ENCODE data around the gene ELK4.
A peak's percentile ranks its signal among the peaks of the same experiment; 100 is the strongest.

The ELK4 gene

DNA sequence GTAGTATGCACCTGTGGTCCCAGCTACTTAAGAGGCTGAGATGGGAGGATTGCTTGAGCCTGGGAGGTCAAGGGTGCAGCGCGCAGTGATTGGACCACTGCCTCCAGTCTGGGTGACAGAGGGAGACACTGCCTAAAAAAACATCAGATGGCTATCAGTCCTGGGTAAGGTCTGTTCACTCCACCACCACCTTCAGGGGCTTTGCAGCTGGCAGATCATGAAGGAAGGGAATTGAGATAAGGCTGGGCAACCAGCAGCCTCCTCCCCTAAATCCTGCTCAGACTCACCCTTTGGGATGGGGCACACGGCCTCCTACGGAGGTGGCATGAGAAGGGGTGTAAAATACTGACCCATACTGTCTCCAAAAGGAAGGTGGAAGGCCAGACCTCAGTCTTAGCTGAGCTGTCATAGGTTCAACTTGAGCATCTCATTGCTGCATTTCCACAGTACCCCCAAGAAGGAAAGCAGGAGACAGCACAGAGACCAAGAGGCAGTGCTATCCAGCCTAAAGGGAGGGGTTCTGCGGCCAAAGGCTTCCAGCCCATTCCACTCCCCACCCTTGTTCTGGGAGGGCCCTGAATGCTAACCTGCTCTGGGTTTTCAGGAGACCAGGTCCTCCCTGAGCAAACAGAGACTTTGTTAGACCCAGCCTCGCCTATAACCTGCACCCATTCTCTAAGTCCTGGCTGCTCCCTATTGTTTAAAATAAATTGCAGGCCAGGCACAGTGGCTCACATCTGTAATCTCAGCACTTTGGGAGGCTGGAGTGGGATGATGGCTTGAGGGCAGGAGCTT lies 34.8 kb upstream of the ELK4 start:
- H3K27me3 ChIP-seq (ENCODE audit: insufficient read depth, low read length): no peaks in the 10 kb centered on the region
- no peak for DNase-seq
- no peak overlapping the region for H3K18ac ChIP-seq (ENCODE audit: low read length)
- H3K79me1 ChIP-seq (ENCODE audit: low read length): no peaks in the 10 kb centered on the region
- no CpG with 5 or more reads among the region's 6 CpGs for WGBS (ENCODE audit: extremely low coverage, insufficient coverage, insufficient read length)
- no peaks in the 10 kb centered on the region for H3K9me3 ChIP-seq (ENCODE audit: insufficient read depth, low read depth, low read length)
- no peak overlapping the region for H3K4ac ChIP-seq (ENCODE audit: low read depth, low read length)
- no peak overlapping the region for H3K4me2 ChIP-seq (ENCODE audit: low read length)
- H2BK120ac ChIP-seq (ENCODE audit: insufficient read depth, low read length, poor library complexity): no peak overlapping the region
- no peak overlapping the region for H4K91ac ChIP-seq (ENCODE audit: low read depth, low read length)
- H3K23ac ChIP-seq (ENCODE audit: low read length): no peak overlapping the region
- H3K4me3 ChIP-seq (ENCODE audit: low read depth, low read length): no peak overlapping the region
- H3K36me3 ChIP-seq (ENCODE audit: control insufficient read depth in 1 of 2, insufficient read depth in 2 of 2, low read length in 2 of 2): no peaks in the 10 kb centered on the region
- no peak overlapping the region for H4K8ac ChIP-seq (ENCODE audit: low read depth, low read length)
- H3K9ac ChIP-seq (ENCODE audit: low read length): no peak overlapping the region
- H2BK5ac ChIP-seq (ENCODE audit: low read depth, low read length, poor library complexity): no peak overlapping the region
- H3K27ac ChIP-seq (ENCODE audit: low read depth, low read length): no peak overlapping the region
- no peaks in the 10 kb centered on the region for H3K79me2 ChIP-seq (ENCODE audit: control insufficient read depth, insufficient read depth, low read length, poor library complexity)
- H3K4me1 ChIP-seq (ENCODE audit: control insufficient read depth in 1 of 2, insufficient read depth in 2 of 2, low read length in 2 of 2): peaks cover 10 to 15% of the 10 kb centered on the region in 2 experiments
- H2AK5ac ChIP-seq (ENCODE audit: low read length): no peak overlapping the region
- H2AFZ ChIP-seq (ENCODE audit: insufficient read depth, low read length, poor library complexity): no peak overlapping the region
- no peak overlapping the region for H2BK12ac ChIP-seq (ENCODE audit: low read length)
- H3K14ac ChIP-seq (ENCODE audit: low read length): no peak overlapping the region
- H4K12ac ChIP-seq (ENCODE audit: low read depth, low read length): no peak overlapping the region

DNA sequence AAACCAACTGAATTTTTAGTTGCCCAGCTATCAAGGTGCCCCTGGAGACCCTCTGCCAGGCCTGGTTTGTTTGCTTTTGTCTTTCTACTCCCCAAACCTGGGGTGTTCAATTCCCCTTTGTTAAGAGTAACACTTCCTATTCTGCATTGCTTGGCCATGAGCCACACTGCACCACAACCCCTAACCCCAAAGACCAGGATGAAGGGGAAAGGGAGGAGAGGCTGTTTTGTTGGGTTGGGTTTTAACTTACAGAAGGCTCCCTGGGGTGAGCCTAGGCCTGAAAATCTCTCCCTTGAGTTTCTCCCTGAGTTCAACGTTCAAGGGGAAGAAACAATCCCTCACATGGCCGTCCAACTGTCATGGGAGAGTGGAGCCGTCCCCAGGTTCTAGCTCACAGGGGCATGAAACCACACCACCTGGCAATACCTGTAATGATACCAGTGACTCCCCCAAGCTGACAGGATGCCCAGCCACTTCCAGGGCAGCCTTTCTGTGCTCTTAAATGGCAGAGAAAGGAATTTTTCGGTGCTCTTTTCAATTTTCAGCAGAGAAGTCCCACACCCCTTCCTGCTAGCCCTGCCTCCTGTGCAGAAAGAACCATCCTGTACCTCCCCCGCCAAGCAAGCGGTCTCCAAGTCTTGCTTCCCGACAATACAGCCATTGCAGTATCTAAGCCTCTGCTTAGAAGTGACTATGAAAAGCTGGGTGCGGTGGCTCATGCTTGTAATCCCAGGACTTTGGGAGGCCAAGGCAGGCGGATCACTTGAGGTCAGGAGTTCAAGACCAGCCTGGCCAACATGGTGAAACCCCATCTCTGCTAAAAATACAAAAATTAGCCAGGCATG lies 33.6 kb upstream of the ELK4 start:
- no peak overlapping the region for H2BK5ac ChIP-seq (ENCODE audit: low read depth, low read length, poor library complexity)
- H3K79me1 ChIP-seq (ENCODE audit: low read length): no peaks in the 10 kb centered on the region
- peaks cover 3 to 10% of the 10 kb centered on the region in 2 experiments for H3K4me1 ChIP-seq (ENCODE audit: control insufficient read depth in 1 of 2, insufficient read depth in 2 of 2, low read length in 2 of 2)
- DNase-seq: no peak
- H3K4ac ChIP-seq (ENCODE audit: low read depth, low read length): no peak overlapping the region
- no peak overlapping the region for H3K14ac ChIP-seq (ENCODE audit: low read length)
- no peak overlapping the region for H3K27ac ChIP-seq (ENCODE audit: low read depth, low read length)
- no peak overlapping the region for H4K8ac ChIP-seq (ENCODE audit: low read depth, low read length)
- H2BK120ac ChIP-seq (ENCODE audit: insufficient read depth, low read length, poor library complexity): no peak overlapping the region
- H3K9me3 ChIP-seq (ENCODE audit: insufficient read depth, low read depth, low read length): no peaks in the 10 kb centered on the region
- no peak overlapping the region for H4K91ac ChIP-seq (ENCODE audit: low read depth, low read length)
- no peaks in the 10 kb centered on the region for H3K36me3 ChIP-seq (ENCODE audit: control insufficient read depth in 1 of 2, insufficient read depth in 2 of 2, low read length in 2 of 2)
- no peak overlapping the region for H3K4me2 ChIP-seq (ENCODE audit: low read length)
- no peaks in the 10 kb centered on the region for H3K79me2 ChIP-seq (ENCODE audit: control insufficient read depth, insufficient read depth, low read length, poor library complexity)
- no peak overlapping the region for H2AK5ac ChIP-seq (ENCODE audit: low read length)
- H3K9ac ChIP-seq (ENCODE audit: low read length): no peak overlapping the region
- no CpG with 5 or more reads among the region's 9 CpGs for WGBS (ENCODE audit: extremely low coverage, insufficient coverage, insufficient read length)
- H2BK12ac ChIP-seq (ENCODE audit: low read length): no peak overlapping the region
- H2AFZ ChIP-seq (ENCODE audit: insufficient read depth, low read length, poor library complexity): no peak overlapping the region
- no peak overlapping the region for H3K18ac ChIP-seq (ENCODE audit: low read length)
- H3K23ac ChIP-seq (ENCODE audit: low read length): no peak overlapping the region
- no peak overlapping the region for H3K4me3 ChIP-seq (ENCODE audit: low read depth, low read length)
- H4K12ac ChIP-seq (ENCODE audit: low read depth, low read length): no peak overlapping the region
- no peaks in the 10 kb centered on the region for H3K27me3 ChIP-seq (ENCODE audit: insufficient read depth, low read length)

DNA sequence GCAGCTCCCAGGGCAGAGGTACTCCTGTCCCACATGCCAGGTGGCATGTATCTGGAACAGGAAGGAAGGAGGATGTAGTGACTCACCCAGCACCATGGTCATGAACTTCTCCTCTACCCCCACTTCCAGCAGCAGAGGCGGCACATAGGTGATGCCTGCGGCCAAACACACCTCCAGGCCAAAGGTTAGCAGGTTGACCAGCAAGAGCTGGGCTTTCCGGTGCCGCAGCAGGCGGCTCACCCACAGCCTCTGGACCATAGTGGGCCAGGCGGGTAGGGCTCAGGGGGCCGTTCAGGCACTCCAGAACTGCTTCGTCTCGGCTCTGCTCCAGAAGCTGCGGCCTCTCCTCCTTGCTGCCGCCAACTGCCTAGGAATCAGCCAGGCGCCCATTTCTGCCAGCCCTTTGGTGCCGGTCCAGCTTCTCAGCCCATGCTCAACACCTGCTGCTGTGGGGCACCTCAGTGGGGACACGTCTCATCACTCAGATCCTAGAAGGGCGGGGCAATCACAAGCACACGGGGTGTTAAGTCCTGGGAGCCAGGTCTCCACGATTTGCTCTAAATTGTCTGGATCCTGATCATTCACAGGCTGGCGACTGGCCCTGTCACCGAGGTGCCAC lies 32.7 kb upstream of the ELK4 start:
- H4K91ac ChIP-seq (ENCODE audit: low read depth, low read length): no peak overlapping the region
- no peaks in the 10 kb centered on the region for H3K9me3 ChIP-seq (ENCODE audit: insufficient read depth, low read depth, low read length)
- no peaks in the 10 kb centered on the region for H3K27me3 ChIP-seq (ENCODE audit: insufficient read depth, low read length)
- no peak overlapping the region for H3K4me3 ChIP-seq (ENCODE audit: low read depth, low read length)
- H2AK5ac ChIP-seq (ENCODE audit: low read length): no peak overlapping the region
- H2BK12ac ChIP-seq (ENCODE audit: low read length): no peak overlapping the region
- H3K4ac ChIP-seq (ENCODE audit: low read depth, low read length): no peak overlapping the region
- no peak overlapping the region for H3K18ac ChIP-seq (ENCODE audit: low read length)
- no peaks in the 10 kb centered on the region for H3K79me2 ChIP-seq (ENCODE audit: control insufficient read depth, insufficient read depth, low read length, poor library complexity)
- no peak overlapping the region for H4K12ac ChIP-seq (ENCODE audit: low read depth, low read length)
- no peak overlapping the region for H3K4me2 ChIP-seq (ENCODE audit: low read length)
- H3K14ac ChIP-seq (ENCODE audit: low read length): no peak overlapping the region
- no peak overlapping the region for H2BK120ac ChIP-seq (ENCODE audit: insufficient read depth, low read length, poor library complexity)
- peaks cover 3 to 10% of the 10 kb centered on the region in 2 experiments for H3K4me1 ChIP-seq (ENCODE audit: control insufficient read depth in 1 of 2, insufficient read depth in 2 of 2, low read length in 2 of 2)
- no peaks in the 10 kb centered on the region for H3K36me3 ChIP-seq (ENCODE audit: control insufficient read depth in 1 of 2, insufficient read depth in 2 of 2, low read length in 2 of 2)
- H2AFZ ChIP-seq (ENCODE audit: insufficient read depth, low read length, poor library complexity): no peak overlapping the region
- H3K79me1 ChIP-seq (ENCODE audit: low read length): no peaks in the 10 kb centered on the region
- WGBS (ENCODE audit: extremely low coverage, insufficient coverage, insufficient read length): no CpG with 5 or more reads among the region's 19 CpGs
- H3K9ac ChIP-seq (ENCODE audit: low read length): no peak overlapping the region
- H4K8ac ChIP-seq (ENCODE audit: low read depth, low read length): no peak overlapping the region
- H3K27ac ChIP-seq (ENCODE audit: low read depth, low read length): no peak overlapping the region
- no peak overlapping the region for H2BK5ac ChIP-seq (ENCODE audit: low read depth, low read length, poor library complexity)
- peak; percentile 72 to 82 for DNase-seq
- no peak overlapping the region for H3K23ac ChIP-seq (ENCODE audit: low read length)

DNA sequence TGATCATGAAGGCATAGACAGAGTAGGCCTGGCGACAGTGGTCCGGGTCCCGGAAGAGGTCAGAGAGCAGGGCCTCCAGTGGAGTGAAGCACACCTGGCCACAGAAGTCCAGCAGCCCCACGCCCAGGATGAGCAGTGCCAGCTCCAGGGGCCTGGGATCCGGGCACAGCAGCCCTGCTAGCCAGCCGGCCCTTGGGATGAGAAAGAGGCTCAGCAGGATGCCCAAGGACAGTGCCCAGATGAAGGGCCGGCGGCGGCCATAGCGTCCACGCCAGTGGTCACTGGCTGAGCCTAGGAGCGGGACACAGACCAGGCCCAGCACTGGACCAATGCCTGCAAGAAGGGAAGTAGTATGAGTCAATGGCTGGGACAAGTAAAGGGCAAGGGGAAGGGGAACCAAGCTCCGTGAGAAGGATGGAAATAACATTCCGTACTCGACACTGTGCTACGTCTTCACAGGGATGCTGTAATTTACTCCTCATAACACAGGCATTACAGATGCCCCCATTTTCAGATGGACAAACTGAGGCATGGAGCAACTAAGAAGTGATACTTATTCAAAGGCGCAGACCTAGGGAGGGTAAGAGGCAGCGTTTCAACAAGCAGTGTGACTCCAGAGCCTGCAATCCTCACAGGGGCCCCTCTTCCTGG lies 31.6 kb upstream of the ELK4 start:
- Histone ChIP-seq H4K12ac (ENCODE audit: low read depth, low read length) (no peak overlapping the region), H3K79me2 (ENCODE audit: control insufficient read depth, insufficient read depth, low read length, poor library complexity) (no peaks in the 10 kb centered on the region), H2BK12ac (ENCODE audit: low read length) (no peak overlapping the region), H4K91ac (ENCODE audit: low read depth, low read length) (no peak overlapping the region), H3K27me3 (ENCODE audit: insufficient read depth, low read length) (no peaks in the 10 kb centered on the region), H2AFZ (ENCODE audit: insufficient read depth, low read length, poor library complexity) (no peak overlapping the region), H3K23ac (ENCODE audit: low read length) (no peak overlapping the region), H2AK5ac (ENCODE audit: low read length) (no peak overlapping the region), H3K27ac (ENCODE audit: low read depth, low read length) (no peak overlapping the region), H3K18ac (ENCODE audit: low read length) (no peak overlapping the region), H3K79me1 (ENCODE audit: low read length) (no peaks in the 10 kb centered on the region), H3K4me3 (ENCODE audit: low read depth, low read length) (no peak overlapping the region), H3K4ac (ENCODE audit: low read depth, low read length) (no peak overlapping the region), H2BK120ac (ENCODE audit: insufficient read depth, low read length, poor library complexity) (no peak overlapping the region), H3K14ac (ENCODE audit: low read length) (no peak overlapping the region), H3K4me2 (ENCODE audit: low read length) (no peak overlapping the region), H2BK5ac (ENCODE audit: low read depth, low read length, poor library complexity) (no peak overlapping the region), H4K8ac (ENCODE audit: low read depth, low read length) (no peak overlapping the region), H3K4me1 (ENCODE audit: control insufficient read depth in 1 of 2, insufficient read depth in 2 of 2, low read length in 2 of 2) (peaks cover 3 to 8% of the 10 kb centered on the region in 2 experiments), H3K36me3 (ENCODE audit: control insufficient read depth in 1 of 2, insufficient read depth in 2 of 2, low read length in 2 of 2) (no peaks in the 10 kb centered on the region), H3K9me3 (ENCODE audit: insufficient read depth, low read depth, low read length) (no peaks in the 10 kb centered on the region), H3K9ac (ENCODE audit: low read length) (no peak overlapping the region)
- peak in 1 of 2 donors; percentile 10 for DNase-seq
- no CpG with 5 or more reads among the region's 18 CpGs for WGBS (ENCODE audit: extremely low coverage, insufficient coverage, insufficient read length)

Measured in trophoblast cell (in vitro differentiated cells and primary cell).